SK-N-SH treated with all-trans-retinoic acid at 6 μM for 48 hours (cell line): ENCODE measurements around the gene LEUTX.

ENCODE experiments used
- SNAI2 ChIP-seq: fragments of 250-450 bp; sonication (Bioruptor Pico); IDR thresholded peaks from 2 replicates; pipeline ENCODE4 v1.5.0; 2020; ENCODE audit warnings: mild to moderate bottlenecking, moderate library complexity
- TSHZ2 ChIP-seq: fragments of 250-450 bp; sonication (Bioruptor Pico); IDR thresholded peaks from 2 replicates; pipeline ENCODE4 v1.5.0; 2020; ENCODE audit warnings: mild to moderate bottlenecking, moderate library complexity

GRCh38 chr19:39802958-39803357, 24.3 kb downstream of the LEUTX start:
- TF ChIP-seq SNAI2 (CRISPR knock-in tag) (no peak), TSHZ2 (CRISPR knock-in tag) (no peak)
